MCF 10A (cell line): ENCODE results near the gene TMEM181. TPM values are rescaled to one million over a fixed set of nuclear protein-coding genes. Genes with fewer than 3 reads are reported as not detected.

Experiments used
- BruUV-seq: library from RNA; stranded (reverse); fragments of 400-500 nt; replicated peaks from 2 replicates; lab custom pipeline; 2021; lab: Mats Ljungman, UMichigan
- CTCF ChIA-PET: fragments of 300-600 bp; sonication (Branson Sonifier 250); formaldehyde crosslinking; extraction: SDS; loops from one replicate; lab custom pipeline; 2021; ENCODE audit warnings: antibody characterized with exemption, inconsistent platforms; lab: Yijun Ruan, JAX
- POLR2A ChIA-PET: fragments of 300-600, 350-650 bp; sonication (Branson Sonifier 250); formaldehyde crosslinking; extraction: SDS; loops from one replicate; lab custom pipeline; 2020; ENCODE audit warnings: antibody characterized with exemption, inconsistent platforms; lab: Yijun Ruan, JAX
- DNase-seq: peaks from one replicate; pipeline ENCODE4 v3.0.0-alpha.2; 2018; ENCODE audit not compliant: unreplicated experiment
- H3K27ac Mint-ChIP-seq: one replicate; pipeline ENCODE4 v1.8.0; 2022; ENCODE audit warnings: mild to moderate bottlenecking, low read depth, mixed read lengths; ENCODE audit not compliant: unreplicated experiment
- H3K27me3 Mint-ChIP-seq: one replicate; pipeline ENCODE4 v1.8.0; 2022; ENCODE audit warnings: mixed read lengths; ENCODE audit not compliant: insufficient read depth, unreplicated experiment
- H3K36me3 Mint-ChIP-seq: one replicate; pipeline ENCODE4 v1.8.0; 2022; ENCODE audit warnings: mild to moderate bottlenecking, moderate library complexity, mixed read lengths; ENCODE audit not compliant: insufficient read depth, unreplicated experiment
- H3K4me1 Mint-ChIP-seq: one replicate; pipeline ENCODE4 v1.8.0; 2022; ENCODE audit warnings: mixed read lengths; ENCODE audit not compliant: insufficient read depth, unreplicated experiment
- H3K4me3 Mint-ChIP-seq: one replicate; pipeline ENCODE4 v1.8.0; 2022; ENCODE audit warnings: mild to moderate bottlenecking, moderate library complexity, mixed read lengths; ENCODE audit not compliant: unreplicated experiment
- H3K9me3 Mint-ChIP-seq: one replicate; pipeline ENCODE4 v1.8.0; 2022; ENCODE audit warnings: mixed read lengths; ENCODE audit not compliant: unreplicated experiment
- CTCF ChIP-seq: fragments of 200-600 bp; IDR thresholded peaks from one replicate; pipeline ENCODE4 v1.8.0; 2022; ENCODE audit warnings: antibody characterized with exemption, mild to moderate bottlenecking; ENCODE audit not compliant: unreplicated experiment
- intact Hi-C: fragments of 100-400 bp; cut with micrococcal nuclease; formaldehyde crosslinking; loops from 2 replicates; pipeline ENCODE4 v1.14.1; 2022
- total RNA-seq: library from RNA; stranded (reverse); gene quantifications from 2 replicates; pipeline ENCODE4 v1.2.3, GENCODE V29; 2022

TMEM181 gene
- total RNA-seq, 1 experiment from 2014 or later = 25.3 TPM

GRCh38 chr6:158557927-158558326 lies 2.0 kb upstream of the TMEM181 start:
- Mint-ChIP-seq H3K9me3 (no peaks in the 10 kb centered on the region), H3K4me1 (peaks cover 17% of the 10 kb centered on the region), H3K4me3 (no peak overlapping the region), H3K27ac (no peak overlapping the region), H3K36me3 (peaks cover 7% of the 10 kb centered on the region), H3K27me3 (peaks cover 21% of the 10 kb centered on the region)
- CTCF ChIA-PET = interaction anchor here (0.6 to 2.2 kb wide), 7 partner anchors 102 to 586 kb away, joined by 3 to 6 read pairs (median 3); no protein-coding TSS in a partner anchor
- POLR2A ChIA-PET = interaction anchor here (0.6 to 1.2 kb wide), 3 partner anchors 10 to 339 kb away, joined by 3 read pairs; no protein-coding TSS in a partner anchor
- intact Hi-C loops = no loop called here
- TF ChIP-seq CTCF = no peak
- no peak for DNase-seq
- BruUV-seq = no TSS peak

GRCh38 chr6:158558415-158559306 lies 1.2 kb upstream of the TMEM181 start:
- ChIA-PET POLR2A (interaction anchor here (0.6 to 2.4 kb wide), 9 partner anchors 7 to 338 kb away, joined by 3 to 15 read pairs (median 3); partner anchors contain the start of gene DYNLT1), CTCF (interaction anchor here (0.6 to 2.2 kb wide), 10 partner anchors 40 to 345 kb away, joined by 3 to 6 read pairs (median 3); no protein-coding TSS in a partner anchor)

GRCh38 chr6:158559338-158559894 lies 475 bp upstream of the TMEM181 start:
- no peaks in the 10 kb centered on the region for H3K9me3 Mint-ChIP-seq
- intact Hi-C loops = no loop called here
- H3K4me1 Mint-ChIP-seq = peaks cover 17% of the 10 kb centered on the region
- POLR2A ChIA-PET = interaction anchor here (0.7 to 2.4 kb wide), 12 partner anchors 8 to 370 kb away, joined by 3 to 15 read pairs (median 3); partner anchors contain the start of gene DYNLT1
- peaks cover 7% of the 10 kb centered on the region for H3K36me3 Mint-ChIP-seq
- DNase-seq = no peak
- TF ChIP-seq CTCF = no peak
- CTCF ChIA-PET = interaction anchor here (0.6 to 2.2 kb wide), 5 partner anchors 41 to 340 kb away, joined by 3 to 6 read pairs (median 4); no protein-coding TSS in a partner anchor
- peak overlapping the region; percentile 27 for H3K27ac Mint-ChIP-seq
- peak overlapping the region; percentile 88 for H3K4me3 Mint-ChIP-seq
- TSS peak; percentile 96 for BruUV-seq
- H3K27me3 Mint-ChIP-seq = peaks cover 21% of the 10 kb centered on the region

More at GRCh38 chr6:158558415-158559306, 1.2 kb upstream of the TMEM181 start:
- Mint-ChIP-seq H3K4me3 (peak overlapping the region; percentile 88), H3K9me3 (no peaks in the 10 kb centered on the region), H3K36me3 (peaks cover 7% of the 10 kb centered on the region), H3K27me3 (peaks cover 21% of the 10 kb centered on the region), H3K4me1 (peaks cover 17% of the 10 kb centered on the region), H3K27ac (no peak overlapping the region)
- no peak for DNase-seq
- BruUV-seq = no TSS peak
- no peak for TF ChIP-seq CTCF
- intact Hi-C loops = no loop called here
